Measurements from ENCODE around the gene WIPF3.
"Not testable (repeated sequence)": the region's sequence is repeated elsewhere in the genome, so short reads cannot be mapped to it uniquely, and the experiment has no call there.

The WIPF3 gene

DNA sequence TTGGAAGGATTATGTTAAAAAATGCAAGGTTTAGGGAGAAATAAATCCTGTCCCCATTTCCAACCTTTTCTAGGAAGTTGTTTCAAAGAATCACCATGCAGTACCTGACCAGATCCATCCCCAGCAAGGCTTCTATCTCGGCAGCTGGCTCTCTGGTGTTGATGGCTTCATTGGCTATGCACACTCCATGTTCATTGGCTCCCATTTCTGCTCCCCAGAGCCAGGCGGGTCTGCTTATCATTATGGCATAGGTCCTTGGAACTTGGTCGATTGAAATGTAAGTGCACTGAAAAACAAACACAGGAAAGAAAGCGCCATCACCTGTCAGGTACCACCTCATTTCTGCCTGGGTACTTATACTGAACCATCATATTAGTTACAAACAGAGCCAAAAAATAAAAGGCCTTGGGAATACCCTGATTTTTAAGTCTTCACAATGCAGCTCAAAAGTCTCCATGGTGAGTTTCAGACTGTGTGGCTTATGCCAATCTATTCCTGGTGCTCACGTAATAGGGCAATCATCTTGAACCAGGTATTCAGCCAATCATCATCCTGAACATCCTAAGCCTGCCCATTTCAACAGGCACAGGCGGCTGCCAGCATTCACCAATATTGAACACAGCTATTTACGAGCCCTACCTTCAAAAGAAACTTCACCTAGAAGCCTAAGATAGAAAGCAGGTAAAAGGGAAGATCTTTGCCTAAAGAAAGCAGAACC, 148.9 kb downstream of the WIPF3 start:
- no peak for DNase-seq (ENCODE audit: low spot score)

DNA sequence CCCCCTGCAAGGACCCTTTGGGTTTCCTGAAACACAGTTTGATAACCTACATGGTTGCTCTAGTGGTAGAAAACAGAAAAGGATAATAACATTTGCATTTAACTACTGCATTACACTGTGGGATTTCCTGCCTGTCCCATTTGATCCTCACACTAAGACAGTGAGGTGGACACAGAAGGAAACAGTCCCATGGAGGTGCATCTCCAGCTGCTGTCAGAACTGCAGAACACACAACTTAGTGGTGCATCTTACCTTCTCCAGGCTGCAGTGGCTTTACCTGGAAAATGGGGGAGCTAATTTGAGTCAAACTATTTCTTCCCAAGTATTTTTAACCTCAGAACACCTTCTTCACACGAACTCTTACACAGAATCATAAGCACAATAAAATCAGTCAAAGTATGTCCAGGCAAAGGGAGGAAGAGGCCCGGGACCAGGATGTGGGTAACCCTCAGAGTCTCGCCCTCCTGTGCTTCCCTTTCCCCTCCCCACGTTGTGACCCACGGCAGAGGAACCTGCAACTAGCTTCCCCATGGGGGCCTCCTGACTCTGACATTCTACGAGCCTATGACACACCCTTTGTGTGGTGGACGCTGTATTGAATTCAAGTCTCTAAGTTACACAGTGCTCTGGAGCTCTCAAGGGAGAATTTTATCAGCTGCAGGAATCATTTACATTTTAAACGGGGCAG, 149.6 kb downstream of the WIPF3 start:
- peak; percentile 4 for DNase-seq (ENCODE audit: low spot score)

DNA sequence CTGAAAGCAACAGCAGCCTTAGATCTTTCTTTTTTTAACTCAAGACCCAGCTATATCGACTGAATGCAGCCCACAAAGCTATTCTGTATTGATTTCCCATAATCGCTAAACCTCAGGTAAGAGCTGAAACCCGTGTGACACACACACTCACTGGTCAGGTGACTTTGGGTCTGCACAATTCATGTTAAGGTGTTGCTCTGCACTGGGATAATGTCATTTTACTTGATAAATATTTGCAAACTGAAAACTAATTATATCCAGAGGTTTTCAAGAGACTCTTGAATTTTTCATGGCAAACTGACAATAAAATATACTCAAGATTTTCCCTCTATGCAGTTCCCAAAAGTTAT, 150.2 kb downstream of the WIPF3 start:
- no peak for DNase-seq (ENCODE audit: low spot score)

DNA sequence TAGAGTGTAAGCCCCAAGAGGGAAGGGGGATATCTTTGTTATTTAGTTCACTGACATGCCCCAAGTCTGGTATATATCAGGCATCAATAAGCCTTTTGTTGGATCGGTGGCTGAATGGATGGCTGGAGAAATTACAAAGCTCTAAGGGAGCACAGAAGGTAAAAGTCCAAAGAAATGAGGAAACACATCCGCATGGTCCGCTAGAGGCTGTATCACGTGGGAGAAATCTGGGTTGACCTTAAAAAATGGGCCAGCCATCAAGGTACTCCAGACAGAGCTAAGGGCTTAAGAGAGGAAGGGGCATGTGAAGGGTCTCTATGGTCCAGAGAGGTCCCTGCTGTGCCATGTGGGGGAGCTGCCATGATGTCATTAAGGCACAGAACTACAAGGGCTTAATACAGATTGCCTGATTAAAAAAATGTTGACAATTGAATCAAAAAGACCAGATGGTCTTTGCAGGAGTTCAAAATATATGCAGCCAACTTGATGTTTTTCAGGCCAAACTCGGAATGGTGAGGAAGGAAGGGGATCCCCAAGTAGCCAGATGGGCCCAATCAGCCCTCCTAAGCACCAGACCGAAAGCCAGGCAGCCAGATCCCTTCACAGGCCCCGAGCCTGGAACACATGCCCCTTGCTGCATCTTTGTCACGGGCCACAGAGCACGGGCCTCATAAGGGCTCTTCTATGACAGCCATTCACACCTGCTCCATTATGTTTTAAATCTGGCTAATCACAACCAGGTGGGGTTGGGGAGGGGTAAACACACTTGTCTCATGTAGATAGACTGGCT, 151.4 kb downstream of the WIPF3 start:
- DNase-seq (ENCODE audit: low spot score) = no peak

DNA sequence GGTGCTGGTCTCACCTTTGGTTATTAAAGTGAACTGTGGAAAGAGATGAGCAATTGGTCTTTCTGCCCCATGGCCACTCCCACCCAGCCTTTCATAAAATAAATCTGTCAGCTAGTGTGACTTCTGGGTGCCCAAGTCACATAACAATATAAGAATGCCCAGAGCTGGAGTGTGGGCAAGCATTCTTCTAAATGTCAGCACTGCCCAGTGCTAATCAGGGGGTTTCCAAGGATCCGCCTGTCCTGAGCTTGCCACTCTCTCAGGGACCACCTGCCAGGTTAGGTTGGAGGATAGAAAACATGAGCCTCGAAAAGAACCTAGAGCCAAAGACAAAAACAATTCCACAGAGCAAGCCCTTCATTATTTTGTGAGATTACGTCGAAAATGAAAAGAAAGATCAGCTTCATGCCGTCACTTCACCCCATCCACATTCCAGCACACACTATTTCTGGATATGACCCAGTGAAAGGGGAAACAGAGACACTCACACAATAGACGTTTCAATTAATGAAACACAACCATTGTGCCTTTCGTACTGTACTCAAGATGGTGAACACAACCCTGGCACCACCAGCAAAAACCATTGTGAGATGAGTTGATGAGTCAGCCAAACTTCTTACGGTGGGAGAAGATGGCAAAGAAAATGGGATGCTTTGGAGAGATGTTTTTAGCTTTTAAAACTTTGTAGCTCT, 152.5 kb downstream of the WIPF3 start:
- no peak for DNase-seq (ENCODE audit: low spot score)

DNA sequence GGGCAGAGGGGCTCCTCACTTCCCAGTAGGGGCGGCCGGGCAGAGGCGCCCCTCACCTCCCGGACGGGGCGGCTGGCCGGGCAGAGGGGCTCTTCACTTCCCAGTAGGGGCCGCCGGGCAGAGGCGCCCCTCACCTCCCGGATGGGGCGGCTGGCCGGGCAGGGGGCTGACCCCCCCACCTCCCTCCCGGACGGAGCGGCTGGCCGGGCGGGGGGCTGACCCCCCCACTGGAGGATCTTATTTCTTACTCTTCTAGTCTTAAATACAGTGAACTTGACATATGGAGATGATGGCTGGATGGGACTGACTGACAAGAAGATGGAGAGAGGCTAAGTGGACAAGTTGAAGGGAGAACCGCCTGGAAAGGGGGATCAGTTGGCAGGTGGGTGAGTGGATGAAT, 155.3 kb downstream of the WIPF3 start:
- DNase-seq (ENCODE audit: low spot score) = not testable (repeated sequence)

DNA sequence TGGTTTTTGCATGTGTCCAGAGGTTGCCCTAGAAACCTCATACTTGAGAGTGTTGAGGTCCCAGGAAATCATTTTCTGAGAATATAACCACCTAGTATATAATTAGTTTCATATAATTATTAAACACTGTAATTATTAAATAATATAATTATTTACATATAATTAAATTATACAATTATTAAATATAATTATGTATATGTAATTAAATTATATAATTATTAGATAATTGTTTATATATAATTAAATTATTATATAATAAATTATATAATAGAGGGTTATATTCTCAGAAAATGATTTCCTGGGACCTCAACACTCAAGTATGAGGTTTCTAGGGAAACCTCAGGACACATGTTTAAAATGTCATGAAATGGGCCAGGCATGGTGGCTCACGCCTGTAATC, 155.7 kb downstream of the WIPF3 start:
- DNase-seq (ENCODE audit: low spot score) = no peak

DNA sequence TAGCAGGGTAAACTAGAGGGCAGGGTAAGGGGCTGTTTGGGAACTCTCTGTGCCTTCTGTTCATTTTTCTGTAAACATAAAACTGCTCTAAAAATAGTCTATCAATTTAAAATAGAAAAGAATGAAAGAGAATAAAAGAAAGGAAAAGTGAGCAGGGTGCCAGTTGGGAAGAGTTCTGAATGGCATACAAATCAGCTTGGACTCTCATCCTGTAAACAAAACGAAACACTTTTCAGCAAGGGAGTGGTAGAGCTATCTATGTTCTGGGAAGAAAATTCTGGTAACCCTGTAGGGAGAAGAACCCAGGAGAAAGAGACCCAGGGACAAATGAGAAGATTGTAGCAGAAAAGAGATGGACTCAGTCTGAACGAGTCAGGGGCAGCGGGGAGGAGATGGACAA, 158.7 kb downstream of the WIPF3 start:
- no peak for DNase-seq (ENCODE audit: low spot score)

Data from CD4-positive, alpha-beta T cell treated with Interleukin-6 at 100 ng/mL for 8 hours (primary cell).